GM12878 (cell line): Measurements from ENCODE around the gene ARMC2. TPM values are rescaled to one million over a fixed set of nuclear protein-coding genes. Genes with fewer than 3 reads are reported as not detected.

ENCODE experiments used
- ATAC-seq: fragments of 200-7000 bp; cut with Tn5 transposase; 3 replicates; pipeline ENCODE4 v1.9.1; 2020; ENCODE audit warnings: mild to moderate bottlenecking, moderate library complexity
- BruUV-seq: library from RNA; stranded (reverse); fragments of 400-500 nt; replicated peaks from 2 replicates; lab custom pipeline; 2021; lab: Mats Ljungman, UMichigan
- CTCF ChIA-PET: fragments of 300-600 bp; sonication (Branson Sonifier 250); formaldehyde crosslinking; extraction: SDS; loops from one replicate; lab custom pipeline; 2021; ENCODE audit warnings: inconsistent platforms; lab: Yijun Ruan, JAX
- POLR2A ChIA-PET: fragments of 350-600 bp; formaldehyde crosslinking; extraction: SDS; loops from one replicate; lab custom pipeline; 2021; ENCODE audit warnings: inconsistent platforms; lab: Charles Lee
- RAD21 ChIA-PET: fragments of 300-600 bp; sonication (Branson Sonifier 250); formaldehyde crosslinking; loops from one replicate; lab custom pipeline; 2023; ENCODE audit warnings: antibody characterized with exemption; ENCODE audit not compliant: unreplicated experiment; lab: Charles Lee
- SMC1A ChIA-PET: fragments of 300-600 bp; sonication (Branson Sonifier 250); formaldehyde crosslinking; loops from one replicate; lab custom pipeline; 2023; ENCODE audit not compliant: unreplicated experiment, uncharacterized antibody; lab: Charles Lee
- DNase-seq: peaks from one replicate; pipeline ENCODE4 v3.0.0-alpha.2; 2011; ENCODE audit warnings: low read depth, low spot score
- FAIRE-seq: peaks from 3 replicates; lab custom pipeline; 2011; peaks lifted over from hg19 to GRCh38; lab: Jason Lieb, UNC
- H2AFZ ChIP-seq: 2 replicates; pipeline ENCODE4 v1.6.0; 2011; ENCODE audit warnings: low read depth, low read length, control low read depth; ENCODE audit not compliant: control insufficient read depth
- H3K27ac ChIP-seq: 2 replicates; pipeline ENCODE4 v1.5.1; 2011; ENCODE audit warnings: control low read depth; ENCODE audit not compliant: control insufficient read depth, insufficient read depth
- H3K27me3 ChIP-seq, 2 experiments: replicated peaks in 1 of 2; 2 replicates each; pipeline versions ENCODE4 v1.6.0 to v1.6.1; 2011; ENCODE audit warnings: low read length in 1 of 2; ENCODE audit not compliant: control insufficient read depth in 2 of 2, insufficient read depth in 2 of 2
- H3K36me3 ChIP-seq, 2 experiments: 2 replicates each; pipeline ENCODE4 v1.5.1; 2011; ENCODE audit warnings: low read length in 1 of 2; ENCODE audit not compliant: control insufficient read depth in 2 of 2, insufficient read depth in 2 of 2
- H3K4me1 ChIP-seq: 2 replicates; pipeline ENCODE4 v1.6.1; 2011; ENCODE audit warnings: mild to moderate bottlenecking, low read length, moderate library complexity, mixed read lengths; ENCODE audit not compliant: control insufficient read depth, insufficient read depth
- H3K4me2 ChIP-seq: 2 replicates; pipeline ENCODE4 v1.6.0; 2011; ENCODE audit warnings: control low read depth; ENCODE audit not compliant: control insufficient read depth, insufficient read depth
- H3K4me3 ChIP-seq: fragments of 200-600 bp; sonication (generic); 2 replicates; pipeline ENCODE4 v1.5.1; 2016
- H3K79me2 ChIP-seq: 2 replicates; pipeline ENCODE4 v1.6.0; 2011; ENCODE audit warnings: low read length; ENCODE audit not compliant: control insufficient read depth, insufficient read depth
- H3K9ac ChIP-seq: 2 replicates; pipeline ENCODE4 v1.8.0; 2011; ENCODE audit warnings: low read length, control low read depth, mixed read lengths; ENCODE audit not compliant: control insufficient read depth, insufficient read depth
- H3K9me3 ChIP-seq: replicated peaks from 3 replicates; pipeline ENCODE4 v1.5.1; 2011; ENCODE audit warnings: mild to moderate bottlenecking, low read length; ENCODE audit not compliant: control insufficient read depth, insufficient read depth
- H4K20me1 ChIP-seq: 2 replicates; pipeline ENCODE4 v1.6.0; 2011; ENCODE audit not compliant: control insufficient read depth, insufficient read depth
- FOXM1 ChIP-seq: IDR thresholded peaks from 2 replicates; pipeline ENCODE4 v1.6.1; 2012; ENCODE audit warnings: low read depth, mild to moderate bottlenecking, inconsistent platforms, low read length, moderate library complexity
- HDAC2 ChIP-seq: fragments of 200-600 bp; sonication (generic); IDR thresholded peaks from 2 replicates; pipeline ENCODE4 v1.6.1; 2017
- LARP7 ChIP-seq: fragments of 450-650 bp; IDR thresholded peaks from 2 replicates; pipeline ENCODE4 v1.6.1; 2017; ENCODE audit warnings: mild to moderate bottlenecking
- MXI1 ChIP-seq: fragments of 150-350 bp; IDR thresholded peaks from 2 replicates; pipeline ENCODE4 v1.6.1; 2011; ENCODE audit warnings: low read depth, mild to moderate bottlenecking, inconsistent platforms, low read length, improper control_type of control experiment
- RAD51 ChIP-seq: fragments of 450-650 bp; IDR thresholded peaks from 2 replicates; pipeline ENCODE4 v1.6.1; 2016; ENCODE audit warnings: moderate library complexity, mild to moderate bottlenecking, inconsistent platforms
- RCOR1 ChIP-seq: conservative IDR thresholded peaks from 2 replicates; pipeline ENCODE4 v1.6.1; 2012; ENCODE audit warnings: low read depth, low read length, improper control_type of control experiment
- SMAD1 ChIP-seq: fragments of 450-650 bp; IDR thresholded peaks from 2 replicates; pipeline ENCODE4 v1.6.1; 2018; ENCODE audit warnings: mild to moderate bottlenecking, low read depth; ENCODE audit not compliant: partially characterized antibody
- WGBS: methylation state at CpG from one replicate; pipeline ENCODE4 v1.1.6; 2016; ENCODE audit warnings: low lambda C conversion rate; ENCODE audit not compliant: insufficient replicate concordance, insufficient coverage; ENCODE audit errors: missing lambda C conversion rate; 5-methylcytosine and 5-hydroxymethylcytosine counted together
- in situ Hi-C: fragments of 300-500 bp; cut with MboI; formaldehyde crosslinking; loops from 9 replicates; pipeline ENCODE4 v1.14.3; 2018; ENCODE audit warnings: mixed read lengths
- intact Hi-C: fragments of 100-400 bp; cut with micrococcal nuclease; formaldehyde crosslinking; loops from one replicate; pipeline ENCODE4 v1.14.2; 2022; ENCODE audit not compliant: unreplicated experiment
- polyA plus RNA-seq, 11 experiments: library from polyadenylated mRNA; depleted of rRNA in 4 of 11; unstranded in 6 of 11; stranded (reverse) in 5 of 11; fragments of >200 nt; fragmentation: Nextera tagmentation in 4 of 11; fragmentation: Illumina TruSeq in 1 of 11; extraction: Ambion mirVana in 4 of 11; extraction: Trizol in 1 of 11; gene quantifications; 1 replicate in 1 of 11; 2 replicates in 10 of 11; pipeline versions ENCODE4 v1.2.1 to v1.2.3, GENCODE V29; 2011 to 2016; ENCODE audit warnings: inconsistent platforms in 2 of 11, missing spikeins in 2 of 11, low read depth in 1 of 11
- total RNA-seq, 4 experiments: library from RNA; depleted of rRNA in 3 of 4; stranded (reverse); fragments of >200 nt in 3 of 4; fragmentation: Illumina TruSeq in 1 of 4; extraction: Trizol in 1 of 4; gene quantifications; 2 replicates each; pipeline versions ENCODE4 v1.2.1 to v1.2.3, GENCODE V29; 2013 to 2021
- TF ChIP-seq, protein P1 (sequence below): IDR thresholded peaks from 2 replicates; pipeline ENCODE4 v1.6.1; 2011; ENCODE audit warnings: low read depth, mild to moderate bottlenecking, low read length, moderate library complexity, borderline replicate concordance; ENCODE audit errors: extremely low read depth
- TF ChIP-seq, protein P2 (sequence below): fragments of 450-650 bp; formaldehyde crosslinking; IDR thresholded peaks from 2 replicates; pipeline ENCODE4 v1.4.0; 2020; ENCODE audit warnings: mild to moderate bottlenecking, moderate library complexity
- TF ChIP-seq, protein P3 (sequence below): fragments of 450-650 bp; formaldehyde crosslinking; IDR thresholded peaks from 2 replicates; pipeline ENCODE4 v1.4.0; 2022; ENCODE audit warnings: mild to moderate bottlenecking, moderate library complexity

Gene ARMC2
- total and polyA plus RNA-seq, 10 of the 15 experiments (the other 5 are each of a cell fraction or from before 2014, with no cell fraction given) = 0.06 to 0.33 (median 0.21) TPM; not detected in 5

DNA sequence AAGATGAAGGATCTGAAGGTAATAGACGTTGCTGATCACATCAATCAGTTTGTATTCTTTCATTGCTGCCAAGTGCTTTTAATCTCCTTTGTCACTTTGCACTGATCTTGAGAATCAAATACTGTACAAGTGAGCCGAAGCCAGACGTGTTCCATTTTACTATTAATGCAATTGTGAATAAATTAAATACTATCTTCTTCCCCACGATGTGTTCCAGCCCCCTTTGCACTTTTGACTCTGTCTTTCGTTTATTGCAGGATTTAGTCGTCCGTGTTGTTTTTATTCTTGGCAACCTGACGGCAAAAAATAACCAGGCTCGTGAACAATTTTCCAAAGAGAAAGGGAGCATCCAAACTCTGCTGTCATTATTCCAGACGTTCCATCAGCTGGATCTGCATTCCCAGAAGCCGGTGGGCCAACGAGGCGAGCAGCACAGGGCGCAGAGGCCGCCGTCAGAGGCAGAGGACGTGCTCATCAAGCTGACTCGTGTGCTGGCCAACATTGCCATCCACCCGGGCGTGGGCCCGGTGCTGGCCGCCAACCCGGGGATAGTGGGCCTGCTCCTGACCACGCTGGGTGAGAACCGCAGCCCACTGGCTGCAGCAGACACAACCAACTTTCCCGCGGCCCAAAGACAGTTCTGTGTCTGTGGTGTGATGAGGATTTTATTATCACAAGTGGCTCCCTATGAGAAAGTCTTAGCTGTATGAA lies 104.7 kb downstream of the ARMC2 start:
- peaks cover 2 to 8% of the 10 kb centered on the region in 2 experiments; a peak in 3 of 4 replicates for H3K27me3 ChIP-seq
- RAD21 ChIA-PET = no interaction called here
- WGBS = 61% methylated on average over 27 of the region's 27 CpGs
- POLR2A ChIA-PET = no interaction called here
- FAIRE-seq = no peak
- H3K9me3 ChIP-seq = no peaks in the 10 kb centered on the region
- no peak overlapping the region for H3K9ac ChIP-seq
- H2AFZ ChIP-seq = no peak overlapping the region
- H3K4me1 ChIP-seq = no peaks in the 10 kb centered on the region
- no peak for ATAC-seq
- intact Hi-C loops = no loop called here
- no peak overlapping the region for H3K4me2 ChIP-seq
- no peak for DNase-seq
- H3K79me2 ChIP-seq = no peaks in the 10 kb centered on the region
- no peak overlapping the region for H3K27ac ChIP-seq
- BruUV-seq = no TSS peak
- SMC1A ChIA-PET = no interaction called here
- in situ Hi-C loops = no loop called here
- TF ChIP-seq FOXM1 (no peak), MXI1 (no peak), LARP7 (no peak), SMAD1 (no peak), RAD51 (no peak), HDAC2 (no peak), RCOR1 (no peak)
- TF ChIP-seq, protein P1, sequence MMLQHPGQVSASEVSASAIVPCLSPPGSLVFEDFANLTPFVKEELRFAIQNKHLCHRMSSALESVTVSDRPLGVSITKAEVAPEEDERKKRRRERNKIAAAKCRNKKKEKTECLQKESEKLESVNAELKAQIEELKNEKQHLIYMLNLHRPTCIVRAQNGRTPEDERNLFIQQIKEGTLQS = no peak
- TF ChIP-seq, protein P2, sequence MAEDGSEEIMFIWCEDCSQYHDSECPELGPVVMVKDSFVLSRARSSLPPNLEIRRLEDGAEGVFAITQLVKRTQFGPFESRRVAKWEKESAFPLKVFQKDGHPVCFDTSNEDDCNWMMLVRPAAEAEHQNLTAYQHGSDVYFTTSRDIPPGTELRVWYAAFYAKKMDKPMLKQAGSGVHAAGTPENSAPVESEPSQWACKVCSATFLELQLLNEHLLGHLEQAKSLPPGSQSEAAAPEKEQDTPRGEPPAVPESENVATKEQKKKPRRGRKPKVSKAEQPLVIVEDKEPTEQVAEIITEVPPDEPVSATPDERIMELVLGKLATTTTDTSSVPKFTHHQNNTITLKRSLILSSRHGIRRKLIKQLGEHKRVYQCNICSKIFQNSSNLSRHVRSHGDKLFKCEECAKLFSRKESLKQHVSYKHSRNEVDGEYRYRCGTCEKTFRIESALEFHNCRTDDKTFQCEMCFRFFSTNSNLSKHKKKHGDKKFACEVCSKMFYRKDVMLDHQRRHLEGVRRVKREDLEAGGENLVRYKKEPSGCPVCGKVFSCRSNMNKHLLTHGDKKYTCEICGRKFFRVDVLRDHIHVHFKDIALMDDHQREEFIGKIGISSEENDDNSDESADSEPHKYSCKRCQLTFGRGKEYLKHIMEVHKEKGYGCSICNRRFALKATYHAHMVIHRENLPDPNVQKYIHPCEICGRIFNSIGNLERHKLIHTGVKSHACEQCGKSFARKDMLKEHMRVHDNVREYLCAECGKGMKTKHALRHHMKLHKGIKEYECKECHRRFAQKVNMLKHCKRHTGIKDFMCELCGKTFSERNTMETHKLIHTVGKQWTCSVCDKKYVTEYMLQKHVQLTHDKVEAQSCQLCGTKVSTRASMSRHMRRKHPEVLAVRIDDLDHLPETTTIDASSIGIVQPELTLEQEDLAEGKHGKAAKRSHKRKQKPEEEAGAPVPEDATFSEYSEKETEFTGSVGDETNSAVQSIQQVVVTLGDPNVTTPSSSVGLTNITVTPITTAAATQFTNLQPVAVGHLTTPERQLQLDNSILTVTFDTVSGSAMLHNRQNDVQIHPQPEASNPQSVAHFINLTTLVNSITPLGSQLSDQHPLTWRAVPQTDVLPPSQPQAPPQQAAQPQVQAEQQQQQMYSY (CRISPR knock-in tag) = no peak
- TF ChIP-seq, protein P3, sequence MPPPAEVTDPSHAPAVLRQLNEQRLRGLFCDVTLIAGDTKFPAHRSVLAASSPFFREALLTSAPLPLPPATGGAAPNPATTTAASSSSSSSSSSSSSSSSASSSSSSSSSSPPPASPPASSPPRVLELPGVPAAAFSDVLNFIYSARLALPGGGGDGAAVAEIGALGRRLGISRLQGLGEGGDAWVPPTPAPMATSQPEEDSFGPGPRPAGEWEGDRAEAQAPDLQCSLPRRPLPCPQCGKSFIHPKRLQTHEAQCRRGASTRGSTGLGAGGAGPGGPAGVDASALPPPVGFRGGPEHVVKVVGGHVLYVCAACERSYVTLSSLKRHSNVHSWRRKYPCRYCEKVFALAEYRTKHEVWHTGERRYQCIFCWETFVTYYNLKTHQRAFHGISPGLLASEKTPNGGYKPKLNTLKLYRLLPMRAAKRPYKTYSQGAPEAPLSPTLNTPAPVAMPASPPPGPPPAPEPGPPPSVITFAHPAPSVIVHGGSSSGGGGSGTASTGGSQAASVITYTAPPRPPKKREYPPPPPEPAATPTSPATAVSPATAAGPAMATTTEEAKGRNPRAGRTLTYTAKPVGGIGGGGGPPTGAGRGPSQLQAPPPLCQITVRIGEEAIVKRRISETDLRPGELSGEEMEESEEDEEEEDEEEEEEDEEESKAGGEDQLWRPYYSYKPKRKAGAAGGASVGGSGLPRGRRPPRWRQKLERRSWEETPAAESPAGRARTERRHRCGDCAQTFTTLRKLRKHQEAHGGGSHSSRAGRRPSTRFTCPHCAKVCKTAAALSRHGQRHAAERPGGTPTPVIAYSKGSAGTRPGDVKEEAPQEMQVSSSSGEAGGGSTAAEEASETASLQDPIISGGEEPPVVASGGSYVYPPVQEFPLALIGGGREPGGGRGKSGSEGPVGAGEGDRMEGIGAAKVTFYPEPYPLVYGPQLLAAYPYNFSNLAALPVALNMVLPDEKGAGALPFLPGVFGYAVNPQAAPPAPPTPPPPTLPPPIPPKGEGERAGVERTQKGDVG (CRISPR knock-in tag) = no peak
- no peaks in the 10 kb centered on the region for H3K36me3 ChIP-seq
- CTCF ChIA-PET = interaction anchor here (1.5 kb wide), 1 partner anchor 36 kb away, joined by 5 read pairs; no protein-coding TSS in a partner anchor
- H3K4me3 ChIP-seq = no peak overlapping the region
- H4K20me1 ChIP-seq = no peaks in the 10 kb centered on the region
